Measurements from ENCODE around the gene LRCOL1. TPM values are rescaled to one million over a fixed set of nuclear protein-coding genes. Genes with fewer than 3 reads are reported as not detected.

LRCOL1 gene
- total RNA-seq, 2 donors from 2014 or later: not detected

GRCh38 chr12:132632521-132633228 is 22.3 kb upstream of the LRCOL1 start:
- no peaks in the 10 kb centered on the region for H3K9me3 ChIP-seq (ENCODE audit: control insufficient read depth, low read length)
- Mint-ChIP-seq H3K27ac (no peak overlapping the region), H3K36me3 (ENCODE audit: low read depth) (peaks cover 88% of the 10 kb centered on the region), H3K4me1 (no peaks in the 10 kb centered on the region), H3K27me3 (ENCODE audit: insufficient read depth) (no peaks in the 10 kb centered on the region), H3K4me3 (no peak overlapping the region), H3K9me3 (no peaks in the 10 kb centered on the region)
- no peak for TF ChIP-seq CTCF (conservative IDR thresholded peaks at IDR 0.05)
- H3K9ac ChIP-seq (ENCODE audit: extremely low read depth, low read length, poor library complexity, severe bottlenecking): no peak overlapping the region
- WGBS, 2 experiments (ENCODE audit: insufficient coverage in 1 of 2, insufficient read length in 1 of 2): 88% methylated on average over 9 to 17 of the region's 17 CpGs
- no peaks in the 10 kb centered on the region for H3K27me3 ChIP-seq (ENCODE audit: control insufficient read depth, insufficient read depth, low read length, poor library complexity, severe bottlenecking)
- H3K27ac ChIP-seq (ENCODE audit: low read depth, low read length): no peak overlapping the region
- H3K36me3 ChIP-seq (ENCODE audit: control insufficient read depth, insufficient read depth, low read length): peaks cover 91% of the 10 kb centered on the region
- DNase-seq: no peak
- no peaks in the 10 kb centered on the region for H3K4me1 ChIP-seq (ENCODE audit: control insufficient read depth, insufficient read depth, low read length)
- H3K4me3 ChIP-seq (ENCODE audit: low read length): no peak overlapping the region

GRCh38 chr12:132631666-132632065 is 21.3 kb upstream of the LRCOL1 start:
- H3K27ac Mint-ChIP-seq: no peak overlapping the region
- peaks cover 81% of the 10 kb centered on the region for H3K36me3 Mint-ChIP-seq (ENCODE audit: low read depth)
- Histone ChIP-seq H3K27me3 (ENCODE audit: control insufficient read depth, insufficient read depth, low read length, poor library complexity, severe bottlenecking) (no peaks in the 10 kb centered on the region), H3K4me3 (ENCODE audit: low read length) (no peak overlapping the region), H3K4me1 (ENCODE audit: control insufficient read depth, insufficient read depth, low read length) (no peaks in the 10 kb centered on the region), H3K9me3 (ENCODE audit: control insufficient read depth, low read length) (no peaks in the 10 kb centered on the region), H3K9ac (ENCODE audit: extremely low read depth, low read length, poor library complexity, severe bottlenecking) (no peak overlapping the region), H3K27ac (ENCODE audit: low read depth, low read length) (no peak overlapping the region), H3K36me3 (ENCODE audit: control insufficient read depth, insufficient read depth, low read length) (peaks cover 83% of the 10 kb centered on the region)
- H3K27me3 Mint-ChIP-seq (ENCODE audit: insufficient read depth): no peaks in the 10 kb centered on the region
- no peak for TF ChIP-seq CTCF (conservative IDR thresholded peaks at IDR 0.05)
- H3K4me1 Mint-ChIP-seq: no peaks in the 10 kb centered on the region
- no peak for DNase-seq
- H3K9me3 Mint-ChIP-seq: no peaks in the 10 kb centered on the region
- 90 to 98% methylated on average over 5 to 11 of the region's 11 CpGs for WGBS, 2 experiments (ENCODE audit: insufficient coverage in 1 of 2, insufficient read length in 1 of 2)
- no peak overlapping the region for H3K4me3 Mint-ChIP-seq

GRCh38 chr12:132630672-132631071 is 20.3 kb upstream of the LRCOL1 start:
- Histone ChIP-seq H3K9ac (ENCODE audit: extremely low read depth, low read length, poor library complexity, severe bottlenecking) (no peak overlapping the region), H3K36me3 (ENCODE audit: control insufficient read depth, insufficient read depth, low read length) (peaks cover 79% of the 10 kb centered on the region), H3K4me1 (ENCODE audit: control insufficient read depth, insufficient read depth, low read length) (no peaks in the 10 kb centered on the region), H3K27ac (ENCODE audit: low read depth, low read length) (no peak overlapping the region), H3K27me3 (ENCODE audit: control insufficient read depth, insufficient read depth, low read length, poor library complexity, severe bottlenecking) (no peaks in the 10 kb centered on the region), H3K4me3 (ENCODE audit: low read length) (no peak overlapping the region), H3K9me3 (ENCODE audit: control insufficient read depth, low read length) (no peaks in the 10 kb centered on the region)
- no peak overlapping the region for H3K4me3 Mint-ChIP-seq
- DNase-seq: no peak
- no peaks in the 10 kb centered on the region for H3K9me3 Mint-ChIP-seq
- TF ChIP-seq CTCF (conservative IDR thresholded peaks at IDR 0.05): no peak
- 90 to 98% methylated on average over 6 of the region's 6 CpGs for WGBS, 2 experiments (ENCODE audit: insufficient coverage in 1 of 2, insufficient read length in 1 of 2)
- H3K36me3 Mint-ChIP-seq (ENCODE audit: low read depth): peaks cover 77% of the 10 kb centered on the region
- no peaks in the 10 kb centered on the region for H3K4me1 Mint-ChIP-seq
- H3K27ac Mint-ChIP-seq: no peak overlapping the region
- no peaks in the 10 kb centered on the region for H3K27me3 Mint-ChIP-seq (ENCODE audit: insufficient read depth)

Data from endodermal cell (in vitro differentiated cells).